SK-N-SH treated with all-trans-retinoic acid at 6 μM for 48 hours (cell line): ENCODE results near the gene SLC10A2.
"Not testable (repeated sequence)": the region's sequence is repeated elsewhere in the genome, so short reads cannot be mapped to it uniquely, and the experiment has no call there.

ENCODE experiments used
- ARNTL ChIP-seq: fragments of 450-650 bp; formaldehyde crosslinking; IDR thresholded peaks from 2 replicates; pipeline ENCODE4 v1.5.0; 2020; ENCODE audit warnings: low read depth, mild to moderate bottlenecking, moderate library complexity, borderline replicate concordance
- CSDC2 ChIP-seq: fragments of 250-450 bp; sonication (Bioruptor Pico); IDR thresholded peaks from 2 replicates; pipeline ENCODE4 v1.5.0; 2020; ENCODE audit warnings: mild to moderate bottlenecking, moderate library complexity
- ESRRG ChIP-seq: fragments of 250-450 bp; sonication (Bioruptor Pico); IDR thresholded peaks from 2 replicates; pipeline ENCODE4 v1.6.1; 2021; ENCODE audit warnings: mild to moderate bottlenecking
- OSR1 ChIP-seq: fragments of 250-450 bp; sonication (Bioruptor Pico); IDR thresholded peaks from 2 replicates; pipeline ENCODE4 v1.8.0; 2022; ENCODE audit warnings: moderate library complexity, mild to moderate bottlenecking, inconsistent platforms
- PPARA ChIP-seq: fragments of 250-450 bp; sonication (Bioruptor Pico); IDR thresholded peaks from 2 replicates; pipeline ENCODE4 v1.5.0; 2020; ENCODE audit warnings: mild to moderate bottlenecking, borderline replicate concordance
- RARB ChIP-seq: fragments of 250-450 bp; sonication (Bioruptor Pico); IDR thresholded peaks from 2 replicates; pipeline ENCODE4 v1.8.0; 2021; ENCODE audit warnings: mild to moderate bottlenecking, moderate library complexity
- ZFP30 ChIP-seq: fragments of 450-650 bp; formaldehyde crosslinking; IDR thresholded peaks from 2 replicates; pipeline ENCODE4 v1.5.0; 2022; ENCODE audit warnings: mild to moderate bottlenecking, moderate library complexity
- ZNF8 ChIP-seq: fragments of 450-650 bp; formaldehyde crosslinking; IDR thresholded peaks from 2 replicates; pipeline ENCODE4 v1.5.0; 2020; ENCODE audit warnings: mild to moderate bottlenecking, moderate library complexity
- TF ChIP-seq, protein P1 (sequence below): fragments of 250-450 bp; sonication (Bioruptor Pico); IDR thresholded peaks from 2 replicates; pipeline ENCODE4 v1.5.1; 2020; ENCODE audit warnings: low read depth, mild to moderate bottlenecking, moderate library complexity
- TF ChIP-seq, protein P2 (sequence below): fragments of 250-450 bp; sonication (Bioruptor Pico); IDR thresholded peaks from 2 replicates; pipeline ENCODE4 v1.8.0; 2020; ENCODE audit warnings: mild to moderate bottlenecking, moderate library complexity, borderline replicate concordance
- TF ChIP-seq, protein P3 (sequence below): fragments of 250-450 bp; sonication (Bioruptor Pico); IDR thresholded peaks from 2 replicates; pipeline ENCODE4 v1.8.0; 2021; ENCODE audit warnings: low read depth, mild to moderate bottlenecking, moderate library complexity, borderline replicate concordance

DNA sequence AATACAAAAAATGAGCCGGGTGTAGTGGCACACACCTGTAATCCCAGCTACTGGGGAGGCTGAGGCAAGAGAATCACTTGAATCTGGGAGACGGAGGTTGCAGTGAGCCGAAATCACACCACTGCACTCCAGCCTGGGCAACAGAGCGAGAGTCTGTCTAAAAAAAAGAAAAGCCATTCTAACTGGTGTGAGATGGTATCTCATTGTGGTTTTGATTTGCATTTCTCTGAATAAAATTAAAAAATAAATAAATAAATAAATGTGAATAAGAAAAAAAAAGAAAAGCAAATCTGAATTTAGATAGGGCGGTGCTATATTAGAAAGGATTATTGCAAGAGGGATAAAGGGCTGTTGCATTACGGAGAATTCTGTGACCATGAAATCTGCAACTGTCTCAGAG, 37.2 kb upstream of the SLC10A2 start:
- TF ChIP-seq, protein P1, sequence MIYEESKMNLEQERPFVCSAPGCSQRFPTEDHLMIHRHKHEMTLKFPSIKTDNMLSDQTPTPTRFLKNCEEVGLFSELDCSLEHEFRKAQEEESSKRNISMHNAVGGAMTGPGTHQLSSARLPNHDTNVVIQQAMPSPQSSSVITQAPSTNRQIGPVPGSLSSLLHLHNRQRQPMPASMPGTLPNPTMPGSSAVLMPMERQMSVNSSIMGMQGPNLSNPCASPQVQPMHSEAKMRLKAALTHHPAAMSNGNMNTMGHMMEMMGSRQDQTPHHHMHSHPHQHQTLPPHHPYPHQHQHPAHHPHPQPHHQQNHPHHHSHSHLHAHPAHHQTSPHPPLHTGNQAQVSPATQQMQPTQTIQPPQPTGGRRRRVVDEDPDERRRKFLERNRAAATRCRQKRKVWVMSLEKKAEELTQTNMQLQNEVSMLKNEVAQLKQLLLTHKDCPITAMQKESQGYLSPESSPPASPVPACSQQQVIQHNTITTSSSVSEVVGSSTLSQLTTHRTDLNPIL (CRISPR knock-in tag) = not testable (repeated sequence)
- TF ChIP-seq ESRRG (CRISPR knock-in tag); ZFP30; CSDC2 (CRISPR knock-in tag); ARNTL (CRISPR knock-in tag); RARB (CRISPR knock-in tag); ZNF8 (CRISPR knock-in tag); OSR1 (CRISPR knock-in tag); PPARA (CRISPR knock-in tag): not testable (repeated sequence)
- TF ChIP-seq, protein P2, sequence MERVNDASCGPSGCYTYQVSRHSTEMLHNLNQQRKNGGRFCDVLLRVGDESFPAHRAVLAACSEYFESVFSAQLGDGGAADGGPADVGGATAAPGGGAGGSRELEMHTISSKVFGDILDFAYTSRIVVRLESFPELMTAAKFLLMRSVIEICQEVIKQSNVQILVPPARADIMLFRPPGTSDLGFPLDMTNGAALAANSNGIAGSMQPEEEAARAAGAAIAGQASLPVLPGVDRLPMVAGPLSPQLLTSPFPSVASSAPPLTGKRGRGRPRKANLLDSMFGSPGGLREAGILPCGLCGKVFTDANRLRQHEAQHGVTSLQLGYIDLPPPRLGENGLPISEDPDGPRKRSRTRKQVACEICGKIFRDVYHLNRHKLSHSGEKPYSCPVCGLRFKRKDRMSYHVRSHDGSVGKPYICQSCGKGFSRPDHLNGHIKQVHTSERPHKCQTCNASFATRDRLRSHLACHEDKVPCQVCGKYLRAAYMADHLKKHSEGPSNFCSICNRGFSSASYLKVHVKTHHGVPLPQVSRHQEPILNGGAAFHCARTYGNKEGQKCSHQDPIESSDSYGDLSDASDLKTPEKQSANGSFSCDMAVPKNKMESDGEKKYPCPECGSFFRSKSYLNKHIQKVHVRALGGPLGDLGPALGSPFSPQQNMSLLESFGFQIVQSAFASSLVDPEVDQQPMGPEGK (CRISPR knock-in tag) = not testable (repeated sequence)
- TF ChIP-seq, protein P3, sequence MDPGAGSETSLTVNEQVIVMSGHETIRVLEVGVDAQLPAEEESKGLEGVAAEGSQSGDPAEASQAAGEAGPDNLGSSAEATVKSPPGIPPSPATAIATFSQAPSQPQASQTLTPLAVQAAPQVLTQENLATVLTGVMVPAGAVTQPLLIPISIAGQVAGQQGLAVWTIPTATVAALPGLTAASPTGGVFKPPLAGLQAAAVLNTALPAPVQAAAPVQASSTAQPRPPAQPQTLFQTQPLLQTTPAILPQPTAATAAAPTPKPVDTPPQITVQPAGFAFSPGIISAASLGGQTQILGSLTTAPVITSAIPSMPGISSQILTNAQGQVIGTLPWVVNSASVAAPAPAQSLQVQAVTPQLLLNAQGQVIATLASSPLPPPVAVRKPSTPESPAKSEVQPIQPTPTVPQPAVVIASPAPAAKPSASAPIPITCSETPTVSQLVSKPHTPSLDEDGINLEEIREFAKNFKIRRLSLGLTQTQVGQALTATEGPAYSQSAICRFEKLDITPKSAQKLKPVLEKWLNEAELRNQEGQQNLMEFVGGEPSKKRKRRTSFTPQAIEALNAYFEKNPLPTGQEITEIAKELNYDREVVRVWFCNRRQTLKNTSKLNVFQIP (CRISPR knock-in tag) = not testable (repeated sequence)
